ENCODE data around the gene PIEZO1. TPM values are rescaled to one million over a fixed set of nuclear protein-coding genes. Genes with fewer than 3 reads are reported as not detected.

The PIEZO1 gene
- polyA plus RNA-seq, 2 of the 4 experiments (the other 2 are of a cell fraction), result 26.1 to 84.7 TPM

DNA sequence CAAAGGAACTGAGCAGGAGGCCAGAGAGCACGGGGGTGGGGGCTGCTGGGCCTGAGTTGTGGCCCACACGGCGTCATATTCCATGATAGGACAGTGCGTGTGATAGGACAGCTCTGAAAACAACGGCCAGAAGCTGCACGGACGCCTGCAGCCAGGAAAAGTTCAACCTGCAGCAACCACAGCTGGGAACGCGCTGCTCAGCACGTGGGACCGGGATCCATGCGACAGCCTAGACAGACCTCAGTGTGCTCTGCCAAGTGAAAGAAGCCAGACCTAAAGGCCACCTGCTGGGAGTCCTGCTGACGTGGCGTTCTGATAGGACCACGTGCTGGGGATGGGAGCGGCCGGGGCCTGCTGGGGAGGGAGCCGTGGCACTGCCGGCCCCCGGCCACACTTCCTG is 57.1 kb downstream of the PIEZO1 start:
- Histone ChIP-seq H3K4me3 (no peak overlapping the region), H3K9me3 (no peaks in the 10 kb centered on the region), H3K4me1 (peaks cover 11% of the 10 kb centered on the region), H3K4me2 (no peak overlapping the region), H3K27ac (no peak overlapping the region)
- ChIA-PET POLR2A (no interaction called here), CTCF (interaction anchor here (1.2 kb wide), 1 partner anchor 10 kb away, joined by 7 read pairs; no protein-coding TSS in a partner anchor)
- ATAC-seq, result no peak
- 83% methylated on average over 19 of the region's 20 CpGs for WGBS (ENCODE audit: missing lambda C conversion rate)
- FAIRE-seq, result no peak
- DNase-seq (ENCODE audit: low read depth in 1 of 2, low spot score in 1 of 2), result no peak
- TF ChIP-seq MYC (IDR thresholded peaks at IDR 0.05; ENCODE audit: borderline replicate concordance, low read length) (no peak), CBX2 (IDR thresholded peaks at IDR 0.05; ENCODE audit: borderline replicate concordance, low read depth) (no peak), JUN (IDR thresholded peaks at IDR 0.05) (no peak), MAFK (IDR thresholded peaks at IDR 0.05; ENCODE audit: partially characterized antibody) (peak; percentile 53)
- TF ChIP-seq, protein P1, sequence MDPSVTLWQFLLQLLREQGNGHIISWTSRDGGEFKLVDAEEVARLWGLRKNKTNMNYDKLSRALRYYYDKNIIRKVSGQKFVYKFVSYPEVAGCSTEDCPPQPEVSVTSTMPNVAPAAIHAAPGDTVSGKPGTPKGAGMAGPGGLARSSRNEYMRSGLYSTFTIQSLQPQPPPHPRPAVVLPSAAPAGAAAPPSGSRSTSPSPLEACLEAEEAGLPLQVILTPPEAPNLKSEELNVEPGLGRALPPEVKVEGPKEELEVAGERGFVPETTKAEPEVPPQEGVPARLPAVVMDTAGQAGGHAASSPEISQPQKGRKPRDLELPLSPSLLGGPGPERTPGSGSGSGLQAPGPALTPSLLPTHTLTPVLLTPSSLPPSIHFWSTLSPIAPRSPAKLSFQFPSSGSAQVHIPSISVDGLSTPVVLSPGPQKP (IDR thresholded peaks at IDR 0.05; ENCODE audit: low read depth, low read length), result no peak

DNA sequence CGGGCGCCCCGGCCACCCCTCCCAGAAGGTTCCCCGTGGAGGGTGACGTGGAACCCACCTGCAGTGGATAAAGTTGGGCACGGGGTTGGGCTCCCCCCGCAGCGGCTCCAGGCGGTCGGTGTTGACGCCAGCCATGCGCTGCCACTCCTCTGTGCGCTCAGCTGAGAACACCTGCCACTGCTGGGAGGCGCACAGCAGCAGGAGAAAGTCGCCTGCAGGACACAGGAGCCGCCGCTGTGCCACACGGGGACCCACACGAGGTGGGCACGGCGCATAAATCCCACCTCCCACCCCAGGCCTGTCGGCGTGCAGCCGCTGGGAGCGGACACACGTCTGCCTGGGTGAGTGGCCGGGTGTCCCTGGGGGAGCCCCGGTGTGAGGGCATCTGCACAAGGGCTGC is 58.0 kb downstream of the PIEZO1 start:
- DNase-seq (ENCODE audit: low read depth in 1 of 2, low spot score in 1 of 2) (no peak), FAIRE-seq (no peak), ATAC-seq (no peak)
- Histone ChIP-seq H3K4me3 (no peak overlapping the region), H3K27ac (no peak overlapping the region), H3K9me3 (no peaks in the 10 kb centered on the region), H3K4me1 (peaks cover 10% of the 10 kb centered on the region), H3K4me2 (no peak overlapping the region)
- 97% methylated on average over 10 of the region's 28 CpGs for WGBS (ENCODE audit: missing lambda C conversion rate)
- CTCF ChIA-PET, result interaction anchor here (0.7 to 9.1 kb wide), 3 partner anchors 9 to 20 kb away, joined by 3 to 105 read pairs (median 7); no protein-coding TSS in a partner anchor
- TF ChIP-seq SMC3 (IDR thresholded peaks at IDR 0.05), result no peak
- TF ChIP-seq FOXS1 (CRISPR knock-in tag; IDR thresholded peaks at IDR 0.05), result no peak
- POLR2A ChIA-PET, result no interaction called here

DNA sequence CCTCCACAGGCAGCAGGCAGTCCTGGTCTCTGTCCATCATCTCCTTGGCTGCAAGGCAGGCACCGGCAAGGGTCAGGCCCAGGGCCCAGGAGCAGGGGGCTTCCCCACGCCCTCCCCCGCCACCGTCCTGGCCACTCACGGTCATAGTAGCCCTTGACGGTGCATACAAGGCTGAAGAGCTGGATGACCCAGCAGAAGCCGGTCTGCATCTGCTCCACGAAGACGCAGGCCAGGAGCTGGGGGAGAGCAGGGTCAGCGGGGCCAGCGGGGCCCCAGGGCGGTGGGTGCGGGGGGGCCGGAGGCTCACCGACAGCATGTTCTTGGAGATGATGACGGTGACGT is 58.6 kb downstream of the PIEZO1 start:
- ChIA-PET CTCF (interaction anchor here (0.7 to 9.1 kb wide), 3 partner anchors 9 to 19 kb away, joined by 3 to 105 read pairs (median 4); no protein-coding TSS in a partner anchor), POLR2A (no interaction called here)
- H3K4me3 ChIP-seq, result no peak overlapping the region
- DNase-seq (ENCODE audit: low read depth in 1 of 2, low spot score in 1 of 2), result no peak
- no peak overlapping the region for H3K27ac ChIP-seq
- no peaks in the 10 kb centered on the region for H3K9me3 ChIP-seq
- ATAC-seq, result no peak
- H3K4me2 ChIP-seq, result no peak overlapping the region
- no peak for FAIRE-seq
- 90% methylated on average over 7 of the region's 17 CpGs for WGBS (ENCODE audit: missing lambda C conversion rate)
- TF ChIP-seq, protein P2, sequence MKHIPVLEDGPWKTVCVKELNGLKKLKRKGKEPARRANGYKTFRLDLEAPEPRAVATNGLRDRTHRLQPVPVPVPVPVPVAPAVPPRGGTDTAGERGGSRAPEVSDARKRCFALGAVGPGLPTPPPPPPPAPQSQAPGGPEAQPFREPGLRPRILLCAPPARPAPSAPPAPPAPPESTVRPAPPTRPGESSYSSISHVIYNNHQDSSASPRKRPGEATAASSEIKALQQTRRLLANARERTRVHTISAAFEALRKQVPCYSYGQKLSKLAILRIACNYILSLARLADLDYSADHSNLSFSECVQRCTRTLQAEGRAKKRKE (CRISPR knock-in tag; IDR thresholded peaks at IDR 0.05; ENCODE audit: low read depth), result no peak
- no peak for TF ChIP-seq FOXS1 (CRISPR knock-in tag; IDR thresholded peaks at IDR 0.05)
- TF ChIP-seq, protein P3, sequence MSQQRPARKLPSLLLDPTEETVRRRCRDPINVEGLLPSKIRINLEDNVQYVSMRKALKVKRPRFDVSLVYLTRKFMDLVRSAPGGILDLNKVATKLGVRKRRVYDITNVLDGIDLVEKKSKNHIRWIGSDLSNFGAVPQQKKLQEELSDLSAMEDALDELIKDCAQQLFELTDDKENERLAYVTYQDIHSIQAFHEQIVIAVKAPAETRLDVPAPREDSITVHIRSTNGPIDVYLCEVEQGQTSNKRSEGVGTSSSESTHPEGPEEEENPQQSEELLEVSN (IDR thresholded peaks at IDR 0.05; ENCODE audit: borderline replicate concordance, low read depth), result no peak
- TF ChIP-seq KDM1A (IDR thresholded peaks at IDR 0.05; ENCODE audit: low read depth), result no peak
- TF ChIP-seq MYC (IDR thresholded peaks at IDR 0.05; ENCODE audit: borderline replicate concordance, low read length), result no peak
- TF ChIP-seq PHF8 (IDR thresholded peaks at IDR 0.05; ENCODE audit: borderline replicate concordance, low read depth), result no peak
- TF ChIP-seq FOSB (CRISPR knock-in tag; IDR thresholded peaks at IDR 0.05), result no peak
- TF ChIP-seq CBX2 (IDR thresholded peaks at IDR 0.05; ENCODE audit: borderline replicate concordance, low read depth), result no peak
- TF ChIP-seq GATA3 (IDR thresholded peaks at IDR 0.05; ENCODE audit: borderline replicate concordance), result no peak
- no peak for TF ChIP-seq CHD4 (IDR thresholded peaks at IDR 0.05; ENCODE audit: borderline replicate concordance)
- TF ChIP-seq, protein P4, sequence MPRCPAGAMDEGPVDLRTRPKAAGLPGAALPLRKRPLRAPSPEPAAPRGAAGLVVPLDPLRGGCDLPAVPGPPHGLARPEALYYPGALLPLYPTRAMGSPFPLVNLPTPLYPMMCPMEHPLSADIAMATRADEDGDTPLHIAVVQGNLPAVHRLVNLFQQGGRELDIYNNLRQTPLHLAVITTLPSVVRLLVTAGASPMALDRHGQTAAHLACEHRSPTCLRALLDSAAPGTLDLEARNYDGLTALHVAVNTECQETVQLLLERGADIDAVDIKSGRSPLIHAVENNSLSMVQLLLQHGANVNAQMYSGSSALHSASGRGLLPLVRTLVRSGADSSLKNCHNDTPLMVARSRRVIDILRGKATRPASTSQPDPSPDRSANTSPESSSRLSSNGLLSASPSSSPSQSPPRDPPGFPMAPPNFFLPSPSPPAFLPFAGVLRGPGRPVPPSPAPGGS (IDR thresholded peaks at IDR 0.05), result no peak
- no peak for TF ChIP-seq RFX5 (IDR thresholded peaks at IDR 0.05)
- peaks cover 4% of the 10 kb centered on the region for H3K4me1 ChIP-seq
